Gastrocnemius medialis (tissue), 4 donors: ENCODE measurements around the gene DIAPH1. TPM values are rescaled to one million over a fixed set of nuclear protein-coding genes. Genes with fewer than 3 reads are reported as not detected.

ENCODE experiments used
- ATAC-seq, 2 donors: fragments of 150-250 bp; one replicate each; pipeline ENCODE4 v1.9.1; 2016
- DNase-seq, 2 donors: peaks; one replicate each; pipeline ENCODE4 v3.0.0-alpha.2; 2019
- H3K27ac ChIP-seq, 4 donors: fragments of 200-600 bp; sonication (generic); 1 replicate in 1 of 4; 2 replicates in 3 of 4; pipeline ENCODE4 v1.5.1; 2016 to 2018; ENCODE audit warnings: mild to moderate bottlenecking in 2 of 4, moderate library complexity in 1 of 4
- H3K27me3 ChIP-seq, 3 donors: fragments of 200-600 bp; sonication (generic) in 2 of 3; 1 replicate in 1 of 3; 2 replicates in 2 of 3; pipeline versions ENCODE4 v1.5.1 to v1.6.0; 2016 to 2019; ENCODE audit warnings: mild to moderate bottlenecking in 1 of 3, moderate library complexity in 1 of 3
- H3K36me3 ChIP-seq, 2 donors: fragments of 200-600 bp; sonication (generic) in 1 of 2; one replicate each; pipeline ENCODE4 v1.5.1; 2017 to 2018
- H3K4me1 ChIP-seq, 2 donors: fragments of 200-600 bp; sonication (generic) in 1 of 2; one replicate each; pipeline ENCODE4 v1.5.1; 2016 to 2017; ENCODE audit warnings: mild to moderate bottlenecking in 2 of 2
- H3K4me3 ChIP-seq, 4 donors: fragments of 200-600 bp; sonication (generic) in 3 of 4; 1 replicate in 1 of 4; 2 replicates in 3 of 4; pipeline ENCODE4 v1.5.1; 2016 to 2019; ENCODE audit warnings: mild to moderate bottlenecking in 2 of 4
- H3K9me3 ChIP-seq, 3 donors: fragments of 200-600 bp; sonication (generic) in 2 of 3; 1 replicate in 1 of 3; 2 replicates in 2 of 3; pipeline ENCODE4 v1.5.1; 2016 to 2019
- POLR2A ChIP-seq, 2 donors: fragments of 450-650 bp; IDR thresholded peaks; one replicate each; pipeline ENCODE4 v1.6.1; 2017; ENCODE audit warnings: antibody characterized with exemption in 2 of 2, mild to moderate bottlenecking in 2 of 2, moderate library complexity in 2 of 2
- in situ Hi-C, 4 donors: fragments of 200-750 bp; cut with MboI; loops; one replicate each; pipeline versions ENCODE4 v1.15.0 to v1.8.0; 2017; ENCODE audit warnings: low sequenced_read_pairs in 4 of 4
- intact Hi-C: fragments of 100-400 bp; cut with DNase I; formaldehyde crosslinking; loops from one replicate; pipeline ENCODE4 v1.15.1; 2023; ENCODE audit warnings: low total_unique reads
- total RNA-seq, 4 donors: library from RNA; depleted of rRNA; stranded (reverse); fragments of >200 nt; gene quantifications; one replicate each; pipeline versions ENCODE4 v1.1.0 to v1.2.3, GENCODE V29; 2016
- TF ChIP-seq, protein P1 (sequence below), 5 experiments: fragments of 450-650 bp in 3 of 5; fragments of 200-600 bp in 2 of 5; sonication (generic) in 2 of 5; IDR thresholded peaks in 4 of 5; conservative IDR thresholded peaks in 1 of 5; 1 replicate in 4 of 5; 2 replicates in 1 of 5; pipeline ENCODE4 v1.5.1; 2016 to 2019; ENCODE audit warnings: antibody characterized with exemption in 5 of 5, mild to moderate bottlenecking in 3 of 5, moderate library complexity in 3 of 5

The DIAPH1 gene
- total RNA-seq, 4 donors from 2014 or later: 98.3 to 324 (median 214) TPM

DNA sequence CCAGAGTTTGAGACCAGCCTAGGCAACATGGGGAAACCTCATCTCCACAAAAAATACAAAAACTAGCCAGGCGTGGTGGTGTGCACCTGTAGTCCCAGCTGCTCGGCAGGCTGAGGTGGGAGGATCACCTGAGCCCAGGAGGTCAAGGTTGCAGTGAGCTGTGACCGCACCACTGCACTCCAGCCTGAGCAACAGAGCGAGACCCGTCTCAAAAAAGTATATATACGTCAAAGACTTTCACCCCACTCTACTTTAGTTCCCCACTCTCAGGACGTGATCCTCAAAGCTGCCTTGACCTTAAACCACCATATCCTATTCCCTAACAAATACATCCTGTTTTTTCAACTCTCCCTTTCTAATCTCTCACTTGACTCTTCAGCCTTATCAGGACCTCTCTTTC lies 88.9 kb downstream of the DIAPH1 start:
- TF ChIP-seq POLR2A (IDR thresholded peaks at IDR 0.05): no peak
- TF ChIP-seq, protein P1, sequence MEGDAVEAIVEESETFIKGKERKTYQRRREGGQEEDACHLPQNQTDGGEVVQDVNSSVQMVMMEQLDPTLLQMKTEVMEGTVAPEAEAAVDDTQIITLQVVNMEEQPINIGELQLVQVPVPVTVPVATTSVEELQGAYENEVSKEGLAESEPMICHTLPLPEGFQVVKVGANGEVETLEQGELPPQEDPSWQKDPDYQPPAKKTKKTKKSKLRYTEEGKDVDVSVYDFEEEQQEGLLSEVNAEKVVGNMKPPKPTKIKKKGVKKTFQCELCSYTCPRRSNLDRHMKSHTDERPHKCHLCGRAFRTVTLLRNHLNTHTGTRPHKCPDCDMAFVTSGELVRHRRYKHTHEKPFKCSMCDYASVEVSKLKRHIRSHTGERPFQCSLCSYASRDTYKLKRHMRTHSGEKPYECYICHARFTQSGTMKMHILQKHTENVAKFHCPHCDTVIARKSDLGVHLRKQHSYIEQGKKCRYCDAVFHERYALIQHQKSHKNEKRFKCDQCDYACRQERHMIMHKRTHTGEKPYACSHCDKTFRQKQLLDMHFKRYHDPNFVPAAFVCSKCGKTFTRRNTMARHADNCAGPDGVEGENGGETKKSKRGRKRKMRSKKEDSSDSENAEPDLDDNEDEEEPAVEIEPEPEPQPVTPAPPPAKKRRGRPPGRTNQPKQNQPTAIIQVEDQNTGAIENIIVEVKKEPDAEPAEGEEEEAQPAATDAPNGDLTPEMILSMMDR (IDR thresholded peaks at IDR 0.05 in 4 of 5, conservative IDR thresholded peaks at IDR 0.05 in 1 of 5): no peak
- no peaks in the 10 kb centered on the region for H3K27me3 ChIP-seq
- DNase-seq: no peak
- H3K9me3 ChIP-seq: no peaks in the 10 kb centered on the region
- no peak overlapping the region for H3K4me3 ChIP-seq
- H3K36me3 ChIP-seq: peaks cover 0 to 66% of the 10 kb centered on the region in 2 donors
- in situ Hi-C loops: loop anchor here in 1 of 4 donors (5.0 kb wide), 1 partner anchor 53 kb away; the partner anchor contains the start of gene PCDHGC3
- ATAC-seq: no peak
- peak overlapping the region; percentile 79 to 88 (median 86) for H3K27ac ChIP-seq
- H3K4me1 ChIP-seq: peaks cover 30 to 32% of the 10 kb centered on the region in 2 donors
- intact Hi-C loops: loop anchor here (1.0 kb wide), 1 partner anchor 27 kb away; no protein-coding TSS in a partner anchor

DNA sequence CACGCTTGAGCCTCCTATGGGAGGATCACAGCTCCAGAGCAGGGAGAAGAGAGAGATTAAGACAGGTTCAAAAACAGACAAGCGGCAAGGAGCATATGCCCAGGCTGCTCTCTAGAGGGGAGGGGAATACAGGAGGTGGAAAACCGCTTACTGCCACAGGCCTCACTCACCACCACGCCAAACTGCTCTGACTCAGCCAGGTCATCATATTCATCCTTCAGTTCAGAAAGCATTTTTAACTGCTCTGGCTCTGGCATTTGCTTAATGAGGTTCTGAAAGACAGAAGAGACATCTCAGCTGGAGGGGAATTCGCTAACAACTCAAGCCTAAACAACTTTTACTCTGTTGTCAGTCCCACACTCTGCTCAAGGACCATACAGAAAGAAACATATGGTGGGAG lies 89.8 kb downstream of the DIAPH1 start:
- Histone ChIP-seq H3K36me3 (peaks cover 0 to 60% of the 10 kb centered on the region in 2 donors), H3K27ac (peak overlapping the region; percentile 79 to 88 (median 86)), H3K9me3 (no peaks in the 10 kb centered on the region), H3K27me3 (no peaks in the 10 kb centered on the region), H3K4me1 (peaks cover 36 to 39% of the 10 kb centered on the region in 2 donors), H3K4me3 (no peak overlapping the region)
- DNase-seq (peak; percentile 45 to 74), ATAC-seq (peak; percentile 45 to 66)
- no peak for TF ChIP-seq POLR2A (IDR thresholded peaks at IDR 0.05)
- TF ChIP-seq, protein P1 (IDR thresholded peaks at IDR 0.05 in 4 of 5, conservative IDR thresholded peaks at IDR 0.05 in 1 of 5): peak in 1 of 5 experiments; percentile 14
- intact Hi-C loops (loop anchor here (1.0 kb wide), 1 partner anchor 28 kb away; no protein-coding TSS in a partner anchor), in situ Hi-C loops (loop anchor here in 1 of 4 donors (5.0 kb wide), 1 partner anchor 52 kb away; the partner anchor contains the start of gene PCDHGC3)

DNA sequence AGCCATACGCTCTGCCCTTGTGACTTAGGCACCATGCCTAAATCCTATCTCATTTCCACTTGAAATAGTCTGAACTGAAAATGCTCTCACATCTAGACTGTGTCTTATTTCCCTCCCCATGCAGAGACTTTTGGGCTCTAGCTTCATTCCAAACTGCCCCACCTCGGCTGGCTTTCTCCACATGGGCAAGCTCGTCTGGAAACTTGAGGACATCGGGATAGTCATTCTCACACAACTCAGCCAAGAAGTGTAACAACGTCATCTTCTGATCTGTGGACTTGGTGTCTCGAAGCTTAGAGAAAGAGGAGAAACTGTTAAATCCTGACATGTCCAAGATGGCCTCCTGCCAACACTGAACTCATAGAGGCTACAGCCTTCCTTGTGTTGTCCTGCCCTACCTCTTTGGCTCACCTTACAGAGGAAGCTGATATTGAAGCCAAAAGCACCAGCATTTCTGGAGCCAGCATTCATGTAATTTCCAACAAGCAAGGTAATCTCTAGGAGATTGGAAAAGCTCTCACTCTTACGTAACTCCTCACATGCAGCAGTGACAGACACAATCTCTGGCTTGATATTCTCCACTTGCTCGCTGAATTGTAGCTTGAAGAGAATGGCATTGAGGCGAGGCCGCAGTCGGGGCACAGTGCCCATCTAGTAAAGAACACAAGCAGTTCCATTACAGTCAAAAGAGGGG lies 90.4 kb downstream of the DIAPH1 start:
- no peaks in the 10 kb centered on the region for H3K9me3 ChIP-seq
- TF ChIP-seq, protein P1 (IDR thresholded peaks at IDR 0.05 in 4 of 5, conservative IDR thresholded peaks at IDR 0.05 in 1 of 5): no peak
- TF ChIP-seq POLR2A (IDR thresholded peaks at IDR 0.05): no peak
- ATAC-seq (peak; percentile 51), DNase-seq (peak; percentile 41 to 76)
- no peak overlapping the region for H3K4me3 ChIP-seq
- H3K4me1 ChIP-seq: peaks cover 41 to 45% of the 10 kb centered on the region in 2 donors
- H3K27ac ChIP-seq: peak overlapping the region; percentile 79 to 88 (median 86)
- H3K27me3 ChIP-seq: no peaks in the 10 kb centered on the region
- intact Hi-C loops (no loop called here), in situ Hi-C loops (loop anchor here in 1 of 4 donors (5.0 kb wide), 1 partner anchor 51 kb away; the partner anchor contains the start of gene PCDHGC3)
- H3K36me3 ChIP-seq: peaks cover 0 to 60% of the 10 kb centered on the region in 2 donors

DNA sequence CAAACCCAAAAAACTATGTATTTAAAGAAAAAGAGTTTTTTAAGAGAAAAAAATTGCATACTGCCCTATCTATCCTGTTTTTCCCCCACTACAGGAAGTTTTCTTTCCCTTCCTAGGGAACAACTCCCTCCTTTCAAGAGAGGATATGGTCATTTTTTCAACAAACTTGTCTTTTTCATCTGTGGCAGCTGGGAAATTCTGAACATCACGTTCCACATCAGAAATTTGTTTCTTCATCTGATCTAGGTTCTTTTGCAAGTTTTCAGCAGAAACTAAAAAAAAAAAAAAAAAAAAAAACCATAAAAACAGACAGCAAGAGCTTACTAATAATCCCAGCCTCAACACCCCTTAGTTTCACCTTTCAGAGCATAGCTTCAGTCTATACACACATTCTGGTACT lies 91.4 kb downstream of the DIAPH1 start:
- intact Hi-C loops (no loop called here), in situ Hi-C loops (loop anchor here in 1 of 4 donors (5.0 kb wide), 1 partner anchor 50 kb away; the partner anchor contains the start of gene PCDHGC3)
- Histone ChIP-seq H3K4me1 (peaks cover 50 to 55% of the 10 kb centered on the region in 2 donors), H3K4me3 (no peak overlapping the region), H3K27ac (peak overlapping the region; percentile 79 to 88 (median 86)), H3K36me3 (peaks cover 0 to 58% of the 10 kb centered on the region in 2 donors), H3K9me3 (no peaks in the 10 kb centered on the region), H3K27me3 (no peaks in the 10 kb centered on the region)
- no peak for DNase-seq
- TF ChIP-seq, protein P1 (IDR thresholded peaks at IDR 0.05 in 4 of 5, conservative IDR thresholded peaks at IDR 0.05 in 1 of 5): no peak
- no peak for TF ChIP-seq POLR2A (IDR thresholded peaks at IDR 0.05)
- ATAC-seq: no peak
